GM19240 (cell line): ENCODE measurements around the gene KCNIP1.

ENCODE experiments used
- DNase-seq: peaks from one replicate; pipeline ENCODE4 v3.0.0; 2011; ENCODE audit warnings: low spot score; ENCODE audit not compliant: insufficient read length

KCNIP1 gene

GRCh38 chr5:170503990-170504596 lies at the start of gene KCNIP1:
Gene KCNIP1, plus strand, starts transcription at chr5:170504020.
- no peak for DNase-seq

- DNase-seq: no peak
These were observed 40.4 kb upstream of the KCNIP1 start for GRCh38 chr5:170463426-170463825.

GRCh38 chr5:170464280-170465127 lies 39.3 kb upstream of the KCNIP1 start:
- DNase-seq: no peak

GRCh38 chr5:170466553-170466952 lies 37.3 kb upstream of the KCNIP1 start:
- no peak for DNase-seq

GRCh38 chr5:170466988-170467707 lies 36.7 kb upstream of the KCNIP1 start:
- no peak for DNase-seq

GRCh38 chr5:170468633-170469285 lies 35.1 kb upstream of the KCNIP1 start:
- DNase-seq: no peak

- DNase-seq: no peak
These were observed 34.4 kb upstream of the KCNIP1 start for GRCh38 chr5:170469414-170469813.

GRCh38 chr5:170470275-170470674 lies 33.5 kb upstream of the KCNIP1 start:
- DNase-seq: no peak

GRCh38 chr5:170470808-170471404 lies 32.9 kb upstream of the KCNIP1 start:
- no peak for DNase-seq

- DNase-seq: no peak
These were observed 32.2 kb upstream of the KCNIP1 start for GRCh38 chr5:170471551-170472178.

- DNase-seq: no peak
These were observed 30.2 kb upstream of the KCNIP1 start for GRCh38 chr5:170473642-170474041.

GRCh38 chr5:170474489-170475274 lies 29.1 kb upstream of the KCNIP1 start:
- DNase-seq: no peak

GRCh38 chr5:170475294-170476000 lies 28.4 kb upstream of the KCNIP1 start:
- no peak for DNase-seq

GRCh38 chr5:170476704-170477103 lies 27.1 kb upstream of the KCNIP1 start:
- no peak for DNase-seq

- DNase-seq: no peak
These were observed 25.9 kb upstream of the KCNIP1 start for GRCh38 chr5:170477906-170478305.

- DNase-seq: no peak
These were observed 25.5 kb upstream of the KCNIP1 start for GRCh38 chr5:170478306-170478705.

GRCh38 chr5:170479484-170479883 lies 24.3 kb upstream of the KCNIP1 start:
- DNase-seq: no peak

- DNase-seq: no peak
These were observed 23.6 kb upstream of the KCNIP1 start for GRCh38 chr5:170480260-170480659.

- DNase-seq: no peak
These were observed 22.0 kb upstream of the KCNIP1 start for GRCh38 chr5:170481849-170482248.
